ENCODE measurements around the gene PTPRA.
"Not testable (repeated sequence)": the region's sequence is repeated elsewhere in the genome, so short reads cannot be mapped to it uniquely, and the experiment has no call there.

Gene PTPRA

GRCh38 chr20:3043322-3043721 is 170.0 kb downstream of the PTPRA start, which contains the start of gene GNRH2:
TSS of gene GNRH2 (plus strand) at chr20:3043622. CDS start at chr20:3044415, 793 bp downstream.
- DNase-seq (ENCODE audit: low read depth, low spot score), result no peak

GRCh38 chr20:3044336-3044965 is 171.2 kb downstream of the PTPRA start:
- no peak for DNase-seq (ENCODE audit: low read depth, low spot score)

- no peak for DNase-seq (ENCODE audit: low read depth, low spot score)
Measured at GRCh38 chr20:3045042-3045815, 171.9 kb downstream of the PTPRA start.

- peak; percentile 59 for DNase-seq (ENCODE audit: low read depth, low spot score)
Measured at GRCh38 chr20:3045816-3046676, 172.8 kb downstream of the PTPRA start, which contains the start of gene MRPS26. TSS of gene MRPS26 (plus strand) at chr20:3046052. CDS start at chr20:3046069, 17 bp downstream.

- no peak for DNase-seq (ENCODE audit: low read depth, low spot score)
Measured at GRCh38 chr20:3046677-3047462, 173.6 kb downstream of the PTPRA start.

GRCh38 chr20:3047486-3048419 is 174.5 kb downstream of the PTPRA start:
- no peak for DNase-seq (ENCODE audit: low read depth, low spot score)

GRCh38 chr20:3051385-3052019 is 178.2 kb downstream of the PTPRA start:
- DNase-seq (ENCODE audit: low read depth, low spot score), result no peak

GRCh38 chr20:3059489-3059888 is 186.2 kb downstream of the PTPRA start:
- no peak for DNase-seq (ENCODE audit: low read depth, low spot score)

- not testable (repeated sequence) for DNase-seq (ENCODE audit: low read depth, low spot score)
Measured at GRCh38 chr20:3064119-3064518, 190.8 kb downstream of the PTPRA start.

- no peak for DNase-seq (ENCODE audit: low read depth, low spot score)
Measured at GRCh38 chr20:3067139-3068014, 194.1 kb downstream of the PTPRA start.

GRCh38 chr20:3068075-3068474 is 194.8 kb downstream of the PTPRA start:
- no peak for DNase-seq (ENCODE audit: low read depth, low spot score)

GRCh38 chr20:3068986-3069900 is 196.0 kb downstream of the PTPRA start:
- DNase-seq (ENCODE audit: low read depth, low spot score), result no peak

GRCh38 chr20:3070725-3071124 is 197.4 kb downstream of the PTPRA start:
- DNase-seq (ENCODE audit: low read depth, low spot score), result no peak

- no peak for DNase-seq (ENCODE audit: low read depth, low spot score)
Measured at GRCh38 chr20:3071266-3071609, 198.0 kb downstream of the PTPRA start.

GRCh38 chr20:3071610-3072529 is 198.6 kb downstream of the PTPRA start, which contains the start of gene OXT:
TSS of gene OXT (plus strand) at chr20:3071620. CDS start at chr20:3071656, 36 bp downstream.
- DNase-seq (ENCODE audit: low read depth, low spot score), result peak; percentile 21

GRCh38 chr20:3072530-3073250 is 199.4 kb downstream of the PTPRA start:
- no peak for DNase-seq (ENCODE audit: low read depth, low spot score)

Data from activated CD4-positive, CD25-positive, alpha-beta regulatory T cell treated with anti-CD3 and anti-CD28 coated beads, Interleukin-2, amount 50 U/mL, for 16 hours (primary cell).